NCI-H146 treated with DMSO at 0.1 percent for 48 hours (cell line): ENCODE measurements around the gene MAN1A2.

ENCODE experiments used
- DNase-seq: peaks from one replicate; lab custom pipeline; 2025; ENCODE audit not compliant: unreplicated experiment; lab: John Stamatoyannopoulos, UW

Gene MAN1A2

DNA sequence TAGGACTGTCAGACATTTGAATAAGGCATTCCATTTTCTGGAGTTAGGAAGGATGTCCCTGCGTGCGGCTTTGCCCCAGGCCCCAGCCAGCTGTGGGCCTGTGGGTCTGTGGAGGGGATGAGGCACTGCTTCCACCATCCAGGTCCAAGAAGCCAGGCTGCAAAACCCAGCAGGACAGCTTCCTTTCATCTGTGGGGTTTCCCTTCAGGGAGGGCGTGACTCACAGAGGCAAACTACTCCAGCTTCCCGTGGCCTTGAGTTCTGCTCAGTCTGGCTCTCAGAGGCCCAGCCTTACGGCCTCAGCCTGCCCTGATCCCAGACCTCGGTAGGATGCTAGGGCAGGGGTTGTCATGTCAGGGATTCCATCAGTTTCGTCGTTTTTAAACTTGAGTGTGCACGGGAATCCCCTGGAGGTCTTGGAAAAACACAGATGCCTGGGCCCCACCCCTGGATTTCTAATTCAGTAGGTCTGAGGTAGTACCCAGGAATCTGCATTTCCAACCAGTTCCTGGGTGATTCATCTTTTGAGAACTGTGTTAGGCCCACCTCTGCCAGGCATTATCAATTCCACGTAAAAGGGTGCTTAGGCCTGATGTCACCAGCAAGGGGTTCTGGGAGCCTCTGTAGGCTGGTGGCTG lies 206.3 kb downstream of the MAN1A2 start:
- no peak for DNase-seq

DNA sequence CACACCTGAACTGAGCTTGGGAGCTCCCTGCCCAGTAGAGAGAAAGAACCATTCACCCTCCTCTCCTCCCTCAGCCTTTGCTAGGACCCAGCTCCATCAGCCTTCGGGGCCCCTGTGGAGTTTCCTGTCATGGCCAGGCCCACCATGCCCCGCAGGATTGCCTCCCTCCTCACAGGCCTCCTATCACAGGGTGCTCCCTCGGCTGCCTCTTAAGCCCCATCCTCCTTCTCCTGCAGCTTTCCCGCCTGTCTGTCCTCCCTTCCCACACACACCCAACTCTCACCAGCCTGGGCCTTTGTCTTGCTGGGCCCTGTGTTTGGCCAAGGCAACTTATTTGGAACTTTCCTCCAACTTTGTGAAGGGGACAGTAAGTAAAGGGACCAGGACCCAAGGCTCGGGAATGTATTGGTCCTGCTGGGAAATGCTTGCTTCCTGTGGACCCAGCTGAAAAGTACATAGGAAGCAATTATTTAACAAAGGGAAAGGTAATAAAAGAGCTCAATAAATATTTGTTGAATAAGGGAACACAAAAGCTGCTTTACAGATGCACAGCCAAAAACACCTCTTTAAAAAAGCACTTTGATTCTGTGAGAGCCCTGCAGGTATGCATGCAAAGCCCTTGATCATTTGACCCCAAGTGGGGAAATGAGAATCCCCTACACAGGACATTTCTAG lies 207.0 kb downstream of the MAN1A2 start:
- peak; percentile 92 for DNase-seq

DNA sequence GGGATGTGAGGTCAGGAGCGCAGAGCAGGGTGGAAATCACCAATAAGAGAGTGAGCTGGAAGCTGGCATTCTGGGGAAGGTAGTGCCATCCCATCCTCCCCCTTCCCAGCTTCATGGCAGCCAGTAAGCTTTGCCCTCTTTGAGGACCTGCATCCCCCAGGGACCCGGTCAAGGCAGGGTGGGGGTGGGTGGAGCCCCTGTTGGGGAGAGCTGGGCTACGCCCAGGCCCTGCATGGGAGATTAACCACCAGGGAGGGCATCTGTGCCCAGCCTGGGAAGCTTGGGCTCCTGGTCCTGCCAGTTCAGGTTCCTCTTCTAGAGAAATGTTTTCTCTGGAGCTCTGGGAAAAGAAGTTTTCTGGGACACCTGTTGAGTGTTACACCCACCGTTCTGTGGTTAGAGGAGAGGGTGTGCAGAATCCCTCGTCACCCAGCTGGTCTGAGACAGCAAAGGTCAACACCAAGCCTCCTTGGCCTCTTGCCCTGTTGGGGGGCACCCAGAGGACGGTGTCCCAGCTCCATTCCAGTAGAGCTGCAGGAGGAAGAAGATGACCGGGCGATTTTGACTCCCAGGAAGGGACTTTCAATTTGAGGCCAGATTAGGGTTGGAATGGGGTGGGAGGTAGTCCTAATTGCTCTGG lies 208.5 kb downstream of the MAN1A2 start:
- no peak for DNase-seq

DNA sequence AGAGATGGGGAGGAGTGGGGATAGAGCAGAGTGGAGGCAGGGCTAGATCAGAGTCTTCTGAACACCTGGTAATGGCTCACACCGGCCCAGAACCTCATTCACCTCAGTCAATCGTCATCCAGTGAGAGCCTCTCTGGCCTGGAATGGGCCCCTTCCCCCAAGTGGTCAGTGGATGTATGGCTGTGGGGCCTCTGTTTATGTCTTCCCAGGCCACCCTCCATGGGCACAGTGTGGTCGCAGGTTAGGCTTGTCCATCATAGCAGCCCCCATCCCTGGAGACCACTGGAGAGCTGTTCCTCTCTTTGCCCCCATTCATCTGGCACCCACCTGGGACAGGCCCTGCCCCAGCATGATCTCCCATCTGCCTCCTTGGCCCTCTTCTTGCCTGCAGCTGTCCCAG lies 209.0 kb downstream of the MAN1A2 start:
- DNase-seq, result no peak

DNA sequence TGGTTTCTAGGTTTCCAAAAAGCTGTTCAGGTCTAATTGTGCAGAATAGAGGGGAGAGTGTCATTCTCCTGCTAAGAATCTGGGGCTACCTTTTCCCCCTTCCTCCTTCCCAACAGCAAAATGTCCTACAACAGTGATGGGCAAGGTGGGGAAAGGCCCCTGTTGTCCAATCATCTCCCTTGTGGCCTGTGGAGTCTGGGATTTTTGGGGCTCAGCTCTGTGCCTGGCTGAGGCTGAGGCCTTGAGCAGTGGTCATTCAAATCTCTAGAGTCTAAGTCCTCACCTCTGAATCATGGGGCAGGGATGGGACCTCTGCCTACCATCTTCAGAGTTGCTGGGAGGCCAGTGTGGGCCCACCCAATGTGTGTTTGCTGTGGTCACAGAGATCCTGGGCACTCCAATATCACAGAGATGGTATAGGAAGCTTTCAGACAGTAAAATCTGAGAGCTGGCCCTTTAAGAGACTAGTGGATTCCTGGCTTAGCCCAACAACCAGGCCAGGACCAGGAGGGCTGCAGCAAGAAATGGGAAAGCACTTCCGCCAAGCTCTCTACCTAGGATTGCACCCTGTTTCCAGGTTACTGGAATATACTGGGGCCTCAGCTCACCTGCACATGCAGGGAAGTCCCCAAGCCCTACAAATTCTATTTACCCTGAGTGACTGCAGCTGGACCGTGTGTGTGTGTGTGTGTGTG lies 210.1 kb downstream of the MAN1A2 start:
- no peak for DNase-seq

DNA sequence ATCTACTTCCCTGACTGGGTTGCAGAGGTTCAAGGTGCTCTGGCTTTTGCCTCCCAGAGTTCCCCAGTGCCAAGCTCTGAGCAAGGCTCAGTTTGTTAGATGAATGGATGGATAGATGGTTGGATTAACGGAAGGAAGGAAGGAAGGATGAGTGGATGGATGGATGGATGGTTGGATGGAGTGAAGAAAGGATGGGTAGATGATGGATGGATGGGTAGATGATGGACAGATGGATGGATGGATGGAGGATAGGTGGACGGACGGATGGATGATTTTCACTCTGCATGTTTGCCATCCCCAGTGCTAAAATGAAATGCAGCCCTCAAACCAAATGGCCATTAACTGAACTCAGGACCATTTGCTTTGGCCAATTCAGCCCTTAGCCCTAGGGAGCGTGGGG lies 211.2 kb downstream of the MAN1A2 start:
- DNase-seq, result no peak
